Liver (tissue), 9 donors: ENCODE results near the gene DYSF. TPM values are rescaled to one million over a fixed set of nuclear protein-coding genes. Genes with fewer than 3 reads are reported as not detected.

Source experiments
- DNase-seq: peaks from one replicate; pipeline ENCODE4 v3.0.0-alpha.2; 2017; ENCODE audit warnings: low spot score
- H3K27ac ChIP-seq, 2 donors: one replicate each; pipeline ENCODE4 v1.7.0; 2013; ENCODE audit warnings: inconsistent platforms in 2 of 2, low read length in 2 of 2, control low read depth in 1 of 2, low read depth in 1 of 2, mild to moderate bottlenecking in 1 of 2
- H3K27me3 ChIP-seq, 4 donors: one replicate each; pipeline versions ENCODE4 v1.6.1 to v1.7.0; 2013; ENCODE audit warnings: low read length in 3 of 4, inconsistent platforms in 1 of 4, mild to moderate bottlenecking in 1 of 4, moderate library complexity in 1 of 4; ENCODE audit not compliant: control insufficient read depth in 4 of 4, insufficient read depth in 4 of 4
- H3K36me3 ChIP-seq, 4 donors: one replicate each; pipeline versions ENCODE4 v1.6.1 to v1.7.0; 2013; ENCODE audit warnings: low read length in 3 of 4, mild to moderate bottlenecking in 3 of 4, low read depth in 1 of 4, moderate library complexity in 1 of 4; ENCODE audit not compliant: control insufficient read depth in 4 of 4, insufficient read depth in 3 of 4
- H3K4me1 ChIP-seq, 4 donors: one replicate each; pipeline versions ENCODE4 v1.6.1 to v1.7.0; 2013; ENCODE audit warnings: low read length in 3 of 4, mild to moderate bottlenecking in 3 of 4, moderate library complexity in 1 of 4; ENCODE audit not compliant: control insufficient read depth in 4 of 4, insufficient read depth in 4 of 4
- H3K4me3 ChIP-seq, 3 donors: one replicate each; pipeline versions ENCODE4 v1.6.1 to v1.7.0; 2013; ENCODE audit warnings: low read length in 3 of 3, control low read depth in 1 of 3, low read depth in 1 of 3, mild to moderate bottlenecking in 1 of 3
- H3K9ac ChIP-seq, 2 donors: one replicate each; pipeline ENCODE4 v1.7.0; 2013; ENCODE audit warnings: low read length in 2 of 2, mild to moderate bottlenecking in 2 of 2, moderate library complexity in 2 of 2, control low read depth in 1 of 2, low read depth in 1 of 2
- H3K9me3 ChIP-seq, 4 donors: one replicate each; pipeline versions ENCODE4 v1.6.1 to v1.7.0; 2013; ENCODE audit warnings: low read length in 3 of 4; ENCODE audit not compliant: control insufficient read depth in 4 of 4
- CTCF ChIP-seq: fragments of 150-350 bp; IDR thresholded peaks from 2 replicates; pipeline ENCODE4 v1.5.1; 2017; ENCODE audit warnings: improper control_type of control experiment, low read depth, low read length; ENCODE audit not compliant: missing input control
- EGR1 ChIP-seq, 2 donors: IDR thresholded peaks; 2 replicates each; pipeline ENCODE4 v1.6.1; 2016 to 2018; ENCODE audit warnings: antibody characterized with exemption in 2 of 2, low read depth in 2 of 2
- FOXA1 ChIP-seq: IDR thresholded peaks from 2 replicates; pipeline ENCODE4 v1.6.1; 2016; ENCODE audit warnings: antibody characterized with exemption
- FOXA2 ChIP-seq: IDR thresholded peaks from 2 replicates; pipeline ENCODE4 v1.6.1; 2016; ENCODE audit warnings: antibody characterized with exemption
- GABPA ChIP-seq, 2 donors: IDR thresholded peaks in 1 of 2; conservative IDR thresholded peaks in 1 of 2; 2 replicates each; pipeline ENCODE4 v1.6.1; 2016; ENCODE audit warnings: antibody characterized with exemption in 2 of 2, mild to moderate bottlenecking in 1 of 2, moderate library complexity in 1 of 2
- HNF4A ChIP-seq, 2 donors: conservative IDR thresholded peaks; 2 replicates each; pipeline ENCODE4 v1.6.1; 2016; ENCODE audit warnings: antibody characterized with exemption in 2 of 2, mild to moderate bottlenecking in 2 of 2
- HNF4G ChIP-seq: IDR thresholded peaks from 2 replicates; pipeline ENCODE4 v1.6.1; 2016; ENCODE audit warnings: antibody characterized with exemption
- JUND ChIP-seq, 2 donors: IDR thresholded peaks; 2 replicates each; pipeline ENCODE4 v1.6.1; 2016; ENCODE audit warnings: antibody characterized with exemption in 2 of 2
- MAX ChIP-seq: IDR thresholded peaks from 2 replicates; pipeline ENCODE4 v1.6.1; 2016; ENCODE audit warnings: antibody characterized with exemption
- NR2F2 ChIP-seq: IDR thresholded peaks from 2 replicates; pipeline ENCODE4 v1.6.1; 2016; ENCODE audit warnings: antibody characterized with exemption
- RAD21 ChIP-seq, 2 donors: IDR thresholded peaks; 2 replicates each; pipeline ENCODE4 v1.6.1; 2016; ENCODE audit warnings: antibody characterized with exemption in 2 of 2, mild to moderate bottlenecking in 2 of 2
- REST ChIP-seq: IDR thresholded peaks from 2 replicates; pipeline ENCODE4 v1.6.1; 2016; ENCODE audit warnings: antibody characterized with exemption, mild to moderate bottlenecking
- RXRA ChIP-seq, 2 donors: IDR thresholded peaks; 2 replicates each; pipeline ENCODE4 v1.6.1; 2017 to 2018; ENCODE audit warnings: antibody characterized with exemption in 2 of 2, mild to moderate bottlenecking in 1 of 2
- TAF1 ChIP-seq: conservative IDR thresholded peaks from 2 replicates; pipeline ENCODE4 v1.6.1; 2016; ENCODE audit warnings: antibody characterized with exemption, mild to moderate bottlenecking
- ZBTB33 ChIP-seq: IDR thresholded peaks from 2 replicates; pipeline ENCODE4 v1.6.1; 2016; ENCODE audit warnings: antibody characterized with exemption
- WGBS: extraction: QIAGEN DNeasy Blood & Tissue Kit; methylation state at CpG from one replicate; pipeline ENCODE4 v1.1.7; 2013; 5-methylcytosine and 5-hydroxymethylcytosine counted together
- polyA plus RNA-seq, 2 donors: library from polyadenylated mRNA; stranded (reverse) in 1 of 2; unstranded in 1 of 2; fragments of 200-250 nt in 1 of 2; fragments of >200 nt in 1 of 2; fragmentation: Nextera tagmentation in 1 of 2; extraction: Ambion mirVana in 1 of 2; gene quantifications; one replicate each; pipeline versions ENCODE4 v1.2.1 to v1.2.3, GENCODE V29; 2013 to 2015
- total RNA-seq, 2 donors: library from RNA; depleted of rRNA; stranded (reverse); fragments of >200 nt; gene quantifications; one replicate each; pipeline ENCODE4 v1.2.3, GENCODE V29; 2014
- donor health status: healthy.
- donor health status: healthy.
- donor health status: healthy.
- donor health status: healthy.
- donor health status: healthy.

Gene DYSF
- total and polyA plus RNA-seq, 4 donors, result 8.5 to 20.8 (median 13.6) TPM

GRCh38 chr2:71718686-71719085, 265.3 kb downstream of the DYSF start:
- Histone ChIP-seq H3K4me3 (no peak overlapping the region), H3K9ac (no peak overlapping the region), H3K27me3 (no peaks in the 10 kb centered on the region), H3K4me1 (peaks cover 0 to 3% (median 1%) of the 10 kb centered on the region in 4 donors), H3K27ac (no peak overlapping the region), H3K9me3 (no peaks in the 10 kb centered on the region), H3K36me3 (no peaks in the 10 kb centered on the region)
- no peak for DNase-seq
- WGBS, result 72% methylated on average over 1 of the region's 1 CpG
- no peak for TF ChIP-seq MAX
- no peak for TF ChIP-seq RAD21 (IDR thresholded peaks at IDR 0.05)
- no peak for TF ChIP-seq RXRA (IDR thresholded peaks at IDR 0.05)
- no peak for TF ChIP-seq HNF4G
- TF ChIP-seq FOXA2, result no peak
- no peak for TF ChIP-seq GABPA (IDR thresholded peaks at IDR 0.05 in 1 of 2, conservative IDR thresholded peaks at IDR 0.05 in 1 of 2)
- no peak for TF ChIP-seq CTCF
- TF ChIP-seq EGR1 (IDR thresholded peaks at IDR 0.05; ENCODE audit: low read depth in 2 of 2), result no peak
- no peak for TF ChIP-seq HNF4A (conservative IDR thresholded peaks at IDR 0.05)
- TF ChIP-seq REST, result no peak
- no peak for TF ChIP-seq NR2F2
- TF ChIP-seq JUND (IDR thresholded peaks at IDR 0.05), result no peak
- no peak for TF ChIP-seq ZBTB33

- Histone ChIP-seq H3K9me3 (peaks cover 0 to 3% (median 0%) of the 10 kb centered on the region in 4 donors), H3K27ac (no peak overlapping the region), H3K27me3 (no peaks in the 10 kb centered on the region), H3K4me1 (peaks cover 0 to 3% (median 0%) of the 10 kb centered on the region in 4 donors), H3K36me3 (no peaks in the 10 kb centered on the region), H3K4me3 (no peak overlapping the region), H3K9ac (no peak overlapping the region)
- 90% methylated on average over 5 of the region's 5 CpGs for WGBS
- DNase-seq, result no peak
- TF ChIP-seq TAF1 (no peak), FOXA2 (no peak), ZBTB33 (no peak), RXRA (IDR thresholded peaks at IDR 0.05) (no peak), RAD21 (IDR thresholded peaks at IDR 0.05) (no peak), HNF4A (conservative IDR thresholded peaks at IDR 0.05) (no peak), REST (no peak), FOXA1 (no peak)
These were observed 266.3 kb downstream of the DYSF start for GRCh38 chr2:71719520-71720282.
